HCT116 (cell line): ENCODE results near the gene TENT4A. TPM values are rescaled to one million over a fixed set of nuclear protein-coding genes. Genes with fewer than 3 reads are reported as not detected.

Source experiments
- CBX3 ChIP-seq: IDR thresholded peaks from 2 replicates; pipeline ENCODE4 v1.6.1; 2012; ENCODE audit warnings: low read depth
- ELF1 ChIP-seq: IDR thresholded peaks from 2 replicates; pipeline ENCODE4 v1.6.1; 2012; ENCODE audit warnings: low read depth, borderline replicate concordance
- EZH2 ChIP-seq: fragments of 200-600 bp; sonication (generic); IDR thresholded peaks from 2 replicates; pipeline ENCODE4 v1.6.1; 2017; ENCODE audit warnings: antibody characterized with exemption, mixed run types
- JUND ChIP-seq: IDR thresholded peaks from 2 replicates; pipeline ENCODE4 v1.6.1; 2012
- REST ChIP-seq: IDR thresholded peaks from 2 replicates; pipeline ENCODE4 v1.6.1; 2012; ENCODE audit warnings: low read depth
- TCF7L2 ChIP-seq: IDR thresholded peaks from 2 replicates; pipeline ENCODE4 v1.7.0; 2011; ENCODE audit warnings: borderline replicate concordance, inconsistent platforms; ENCODE audit not compliant: insufficient read depth, insufficient read length; ENCODE audit errors: extremely low read depth
- total RNA-seq: library from RNA; stranded (reverse); gene quantifications from one replicate; pipeline ENCODE4 v1.2.1, GENCODE V29; 2021; ENCODE audit not compliant: unreplicated experiment
- TF ChIP-seq, protein P1 (sequence below), 3 experiments: fragments of 200-600 bp in 1 of 3; sonication (generic) in 1 of 3; IDR thresholded peaks in 2 of 3; conservative IDR thresholded peaks in 1 of 3; 2 replicates each; pipeline ENCODE4 v1.5.1; 2012 to 2017; ENCODE audit warnings: low read depth in 2 of 3, low read length in 2 of 3, antibody characterized with exemption in 1 of 3, borderline replicate concordance in 1 of 3, control low read depth in 1 of 3, mild to moderate bottlenecking in 1 of 3, mixed read lengths in 1 of 3, mixed run types in 1 of 3, moderate library complexity in 1 of 3; ENCODE audit not compliant: insufficient read depth in 1 of 3

The TENT4A gene
- total RNA-seq, 1 experiment from 2014 or later, result 39.8 TPM

GRCh38 chr5:6744841-6745705, 31.8 kb downstream of the TENT4A start (continued):
- TF ChIP-seq, protein P1, sequence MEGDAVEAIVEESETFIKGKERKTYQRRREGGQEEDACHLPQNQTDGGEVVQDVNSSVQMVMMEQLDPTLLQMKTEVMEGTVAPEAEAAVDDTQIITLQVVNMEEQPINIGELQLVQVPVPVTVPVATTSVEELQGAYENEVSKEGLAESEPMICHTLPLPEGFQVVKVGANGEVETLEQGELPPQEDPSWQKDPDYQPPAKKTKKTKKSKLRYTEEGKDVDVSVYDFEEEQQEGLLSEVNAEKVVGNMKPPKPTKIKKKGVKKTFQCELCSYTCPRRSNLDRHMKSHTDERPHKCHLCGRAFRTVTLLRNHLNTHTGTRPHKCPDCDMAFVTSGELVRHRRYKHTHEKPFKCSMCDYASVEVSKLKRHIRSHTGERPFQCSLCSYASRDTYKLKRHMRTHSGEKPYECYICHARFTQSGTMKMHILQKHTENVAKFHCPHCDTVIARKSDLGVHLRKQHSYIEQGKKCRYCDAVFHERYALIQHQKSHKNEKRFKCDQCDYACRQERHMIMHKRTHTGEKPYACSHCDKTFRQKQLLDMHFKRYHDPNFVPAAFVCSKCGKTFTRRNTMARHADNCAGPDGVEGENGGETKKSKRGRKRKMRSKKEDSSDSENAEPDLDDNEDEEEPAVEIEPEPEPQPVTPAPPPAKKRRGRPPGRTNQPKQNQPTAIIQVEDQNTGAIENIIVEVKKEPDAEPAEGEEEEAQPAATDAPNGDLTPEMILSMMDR (IDR thresholded peaks at IDR 0.05 in 2 of 3, conservative IDR thresholded peaks at IDR 0.05 in 1 of 3; ENCODE audit: borderline replicate concordance in 1 of 3, insufficient read depth in 1 of 3, low read depth in 2 of 3, low read length in 2 of 3), result no peak
- TF ChIP-seq JUND (no peak), ELF1 (no peak), CBX3 (no peak), REST (no peak), TCF7L2 (no peak), EZH2 (no peak)
